Hematopoietic multipotent progenitor cell treated with erythropoietin and hydrocortisone succinate and interleukin-3 and kit ligand, for 17 days (in vitro differentiated cells): ENCODE measurements around the gene GTF2F2.
"Not testable (repeated sequence)": the region's sequence is repeated elsewhere in the genome, so short reads cannot be mapped to it uniquely, and the experiment has no call there.

Experiments used
- DNase-seq: peaks from one replicate; pipeline ENCODE4 v3.0.0-alpha.2; 2015; ENCODE audit warnings: low spot score

Gene GTF2F2

DNA sequence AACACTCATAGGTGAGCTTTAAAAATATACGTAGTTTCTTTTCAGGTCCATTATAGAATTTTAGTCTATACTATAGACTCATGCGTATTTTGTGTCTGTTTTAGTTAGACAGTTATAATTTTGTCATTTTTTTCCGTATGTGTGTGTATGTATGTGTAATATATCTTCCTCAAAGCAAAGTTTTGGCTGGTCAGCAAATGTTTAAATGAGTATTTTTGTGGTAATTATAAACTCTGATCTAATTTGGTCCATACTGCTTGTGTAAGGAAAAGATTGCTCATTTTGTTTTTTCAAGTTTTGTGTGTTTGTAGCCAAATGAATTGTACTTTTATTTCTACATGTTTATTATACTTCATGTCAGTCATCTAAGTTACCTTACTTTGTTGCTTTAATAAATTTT lies 60.0 kb downstream of the GTF2F2 start:
- no peak for DNase-seq

DNA sequence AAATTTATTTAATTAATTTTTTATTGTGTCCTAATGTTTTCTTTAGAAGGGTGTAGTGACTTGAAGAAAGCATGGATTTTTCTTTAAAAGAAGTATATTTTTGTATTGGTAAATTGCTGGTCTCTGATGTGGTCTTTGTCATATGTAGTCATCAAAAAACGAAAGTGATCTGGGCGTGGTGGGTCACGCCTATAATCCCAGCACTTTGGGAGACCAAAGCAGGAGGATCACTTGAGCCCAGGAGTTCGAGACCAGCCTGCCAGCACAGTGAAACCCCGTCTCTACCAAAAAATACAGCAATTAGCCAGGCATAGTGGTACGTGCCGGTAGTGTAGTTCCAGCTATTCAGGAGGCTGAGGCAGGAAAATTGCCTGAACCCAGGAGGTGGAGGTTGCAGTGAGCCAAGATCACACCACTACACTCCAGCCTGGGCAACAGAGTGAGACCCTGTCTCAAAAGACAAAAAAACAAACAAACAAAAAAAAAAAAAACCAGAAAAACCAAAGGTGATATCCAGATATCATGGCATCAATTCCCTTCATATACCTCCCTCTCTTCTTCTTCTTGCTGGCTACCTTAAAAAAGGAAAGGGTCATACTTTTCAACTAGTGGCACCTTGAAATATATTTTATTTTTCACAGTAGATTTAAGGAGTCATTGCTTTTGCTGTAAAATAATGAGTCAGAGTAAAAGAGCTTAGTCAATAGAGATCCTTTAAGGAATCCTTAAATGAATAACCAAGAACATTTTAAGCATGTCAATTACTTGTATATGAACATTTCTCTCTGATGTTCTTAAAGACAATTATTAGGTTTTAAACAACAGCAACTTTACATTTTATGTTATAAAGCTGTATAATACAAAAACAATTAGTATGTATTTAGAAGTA lies 60.6 kb downstream of the GTF2F2 start:
- no peak for DNase-seq

DNA sequence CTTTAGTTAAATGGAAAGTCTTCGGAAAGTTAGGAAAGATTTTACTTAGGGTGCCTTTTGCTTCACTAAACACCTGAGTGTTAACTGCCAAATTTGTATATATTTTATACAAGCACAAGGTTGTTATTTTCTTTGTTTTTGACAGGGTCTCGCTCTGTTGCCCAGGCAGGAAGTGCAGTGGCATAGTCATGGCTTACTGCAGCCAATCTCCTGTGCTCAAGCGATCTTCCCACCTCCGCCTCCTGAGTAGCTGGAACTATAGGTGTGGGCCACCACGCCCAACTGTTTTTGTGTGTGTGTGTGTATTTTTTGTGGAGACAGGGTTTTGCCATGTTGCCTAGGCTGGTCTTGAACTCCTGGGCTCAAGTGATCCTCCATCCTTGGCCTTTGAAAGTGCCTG lies 64.4 kb downstream of the GTF2F2 start:
- DNase-seq: no peak

DNA sequence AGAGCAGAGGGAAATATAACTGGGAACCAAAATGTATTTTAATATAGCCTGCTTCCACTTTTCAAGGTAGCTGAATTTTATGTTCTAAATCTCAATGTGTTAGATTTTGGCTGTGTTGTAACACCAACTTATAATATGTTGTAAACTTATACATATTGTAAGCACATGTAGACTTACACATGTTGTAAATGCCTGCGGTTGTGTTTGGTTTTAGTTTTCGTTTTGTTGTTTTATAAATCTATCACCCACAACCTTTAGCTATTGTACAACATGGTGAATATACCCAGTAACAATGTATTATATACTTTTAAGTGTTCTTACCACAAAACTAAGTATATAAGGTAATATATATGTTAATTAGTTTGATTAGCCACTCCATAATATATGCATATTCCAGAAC lies 65.0 kb downstream of the GTF2F2 start:
- DNase-seq: no peak

DNA sequence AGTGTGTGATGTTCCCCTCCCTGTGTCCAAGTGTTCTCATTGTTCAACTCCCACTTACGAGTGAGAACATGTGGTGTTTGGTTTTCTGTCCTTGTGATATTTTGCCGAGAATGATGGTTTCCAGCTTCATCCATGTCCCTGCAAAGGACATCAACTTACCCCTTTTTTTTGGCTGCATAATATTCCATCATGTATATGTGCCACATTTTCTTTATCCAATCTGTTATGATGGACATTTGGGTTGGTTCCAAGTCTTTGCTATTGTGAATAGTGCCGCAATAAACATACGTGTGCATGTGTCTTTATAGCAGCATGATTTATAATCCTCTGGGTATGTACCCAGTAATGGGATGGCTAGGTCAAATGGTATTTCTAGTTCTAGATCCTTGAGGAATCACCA lies 68.8 kb downstream of the GTF2F2 start:
- not testable (repeated sequence) for DNase-seq

DNA sequence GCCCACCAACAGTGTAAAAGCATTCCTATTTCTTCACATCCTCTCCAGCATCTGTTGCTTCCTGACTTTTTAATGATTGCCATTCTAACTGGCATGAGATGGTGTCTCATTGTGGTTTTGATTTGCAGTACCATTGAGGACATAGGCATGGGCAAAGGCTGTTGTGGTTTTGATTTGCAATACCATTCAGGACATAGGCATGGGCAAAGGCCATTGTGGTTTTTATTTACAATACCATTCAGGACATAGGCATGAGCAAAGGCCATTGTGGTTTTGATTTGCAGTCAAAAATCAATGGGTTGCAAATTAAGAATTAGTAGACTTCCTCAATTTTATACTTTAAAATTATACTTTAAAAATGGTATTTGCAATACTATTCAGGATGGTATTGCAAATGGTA lies 69.2 kb downstream of the GTF2F2 start:
- not testable (repeated sequence) for DNase-seq

DNA sequence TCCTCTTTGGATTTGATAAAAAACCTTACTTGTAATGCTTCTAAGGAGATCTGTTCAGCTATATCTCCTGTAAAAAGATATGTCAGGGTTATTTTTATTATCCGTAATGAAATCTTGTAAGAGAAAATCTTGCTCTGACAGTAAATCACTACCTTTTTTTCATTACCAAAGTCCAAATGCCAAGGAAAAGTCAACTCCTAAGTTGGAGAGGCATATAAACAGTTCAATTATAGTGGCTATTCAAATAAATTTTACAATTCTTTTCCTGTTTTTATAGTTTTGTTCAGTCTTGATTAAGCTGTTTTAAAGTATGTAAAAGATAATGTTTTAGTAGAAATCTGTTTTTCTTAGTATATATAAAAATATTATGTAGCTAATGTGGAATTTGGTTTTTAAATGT lies 71.6 kb downstream of the GTF2F2 start:
- DNase-seq: no peak

DNA sequence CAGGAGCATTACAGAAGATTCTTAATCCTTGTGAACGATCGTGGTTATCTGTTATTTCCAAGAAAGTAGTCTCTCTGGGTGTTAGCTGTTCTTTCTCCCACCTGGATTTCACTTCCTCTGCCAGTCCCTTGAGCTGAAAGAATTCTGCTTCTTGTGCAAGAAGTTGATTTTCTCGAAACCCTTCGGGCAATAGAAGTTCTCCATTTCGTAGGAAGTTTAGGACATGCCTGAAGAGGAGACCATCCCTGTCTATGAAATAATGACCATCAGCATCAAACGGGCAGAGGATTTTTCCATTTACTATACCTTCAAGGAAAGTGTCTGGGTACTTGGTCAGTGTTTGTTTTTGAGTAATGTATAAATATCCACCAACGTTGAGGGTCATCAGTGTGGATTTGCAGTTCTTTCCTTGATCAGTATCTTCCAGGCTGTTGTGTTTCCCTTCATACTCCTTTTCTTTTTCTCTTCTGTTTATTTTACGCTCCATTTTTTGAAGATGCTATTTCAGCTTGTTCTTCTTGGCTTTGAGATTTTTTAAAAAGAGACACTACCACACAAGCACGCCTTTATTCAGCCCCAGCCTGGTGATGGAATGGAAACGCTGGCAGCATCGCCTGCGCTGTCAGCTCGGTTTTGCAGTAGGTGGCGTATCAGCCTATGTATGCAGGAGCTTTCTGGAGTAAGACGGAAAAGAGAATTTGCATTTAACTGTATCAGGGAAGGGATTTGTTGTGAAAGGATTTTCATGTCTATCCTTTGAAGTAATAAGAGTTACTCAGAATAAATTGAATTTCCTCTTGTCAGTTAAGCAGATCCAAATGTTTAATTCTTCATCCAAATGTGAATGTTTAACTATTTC lies 74.0 kb downstream of the GTF2F2 start:
- no peak for DNase-seq

DNA sequence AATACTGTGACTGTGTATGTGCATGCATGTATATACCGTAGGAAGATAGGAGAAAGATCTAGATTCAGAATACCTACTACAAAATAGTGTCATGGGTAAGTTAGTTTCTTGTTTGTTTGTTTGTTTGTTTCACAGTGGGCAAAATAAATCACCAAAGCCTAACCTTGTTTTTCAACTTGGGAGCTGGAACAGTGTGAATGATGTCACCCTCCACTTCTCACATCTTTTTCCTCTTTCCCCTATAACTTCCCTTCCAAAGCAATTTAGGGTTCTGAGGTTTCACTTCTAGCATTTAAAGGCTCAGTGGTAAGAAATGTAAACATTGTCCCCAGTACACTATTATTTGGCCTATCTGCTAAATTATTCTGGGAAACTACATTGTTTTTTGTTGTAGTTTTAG lies 75.1 kb downstream of the GTF2F2 start:
- DNase-seq: no peak

DNA sequence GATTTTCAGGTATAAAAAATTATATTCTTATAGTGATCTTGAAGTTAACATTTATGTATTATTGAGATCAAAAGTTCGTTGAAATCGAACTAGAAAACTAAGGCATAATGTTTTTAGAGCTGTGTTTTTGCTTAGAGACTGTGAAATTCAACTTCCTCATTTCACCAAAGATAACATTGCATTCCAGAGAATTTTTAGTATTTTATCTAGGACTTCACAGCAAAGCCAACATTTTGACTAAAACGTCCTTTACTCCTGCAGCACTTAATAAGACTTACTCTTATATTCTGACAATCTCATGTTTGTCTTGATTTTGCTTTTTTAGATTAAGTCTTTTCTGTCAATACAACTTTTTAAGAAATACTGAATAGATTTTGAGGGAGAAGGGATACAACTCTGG lies 75.8 kb downstream of the GTF2F2 start:
- DNase-seq: no peak

DNA sequence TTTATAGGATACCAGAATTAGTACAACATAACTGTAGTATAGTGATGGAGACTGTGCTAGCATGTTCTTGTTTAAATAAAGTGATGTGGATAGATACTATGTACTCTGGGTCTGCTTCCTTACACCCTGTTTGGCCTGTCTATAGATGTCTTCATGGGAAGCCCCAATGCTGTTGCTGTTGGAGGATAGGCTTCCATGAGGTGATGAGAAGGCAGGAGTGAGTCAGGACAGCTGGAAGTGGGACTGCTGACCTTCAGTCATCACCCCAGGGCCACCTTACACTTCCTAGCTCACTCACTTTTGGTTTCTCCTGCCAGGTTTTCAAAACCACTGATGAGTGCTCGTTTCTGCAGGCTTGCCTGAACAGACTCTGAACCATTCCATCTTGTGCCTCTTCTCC lies 76.3 kb downstream of the GTF2F2 start:
- DNase-seq: no peak

DNA sequence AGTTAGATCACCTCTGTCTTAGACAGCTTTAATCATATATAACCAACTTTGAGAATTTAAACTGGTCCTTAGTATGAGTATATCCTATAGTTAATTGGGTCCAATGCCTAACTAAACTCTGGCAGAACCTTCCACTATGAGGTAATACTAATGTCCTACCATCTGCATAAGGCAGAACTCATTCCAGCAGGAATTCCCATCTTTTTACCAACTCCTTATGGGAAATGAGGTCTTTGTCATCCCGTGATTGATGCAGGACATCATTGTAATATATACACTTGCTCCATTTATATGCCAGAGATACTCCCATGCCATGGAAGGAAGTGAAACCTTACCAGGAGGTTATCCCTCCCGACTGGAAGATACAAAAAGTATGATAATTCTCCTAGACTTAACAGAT lies 77.7 kb downstream of the GTF2F2 start:
- DNase-seq: no peak

DNA sequence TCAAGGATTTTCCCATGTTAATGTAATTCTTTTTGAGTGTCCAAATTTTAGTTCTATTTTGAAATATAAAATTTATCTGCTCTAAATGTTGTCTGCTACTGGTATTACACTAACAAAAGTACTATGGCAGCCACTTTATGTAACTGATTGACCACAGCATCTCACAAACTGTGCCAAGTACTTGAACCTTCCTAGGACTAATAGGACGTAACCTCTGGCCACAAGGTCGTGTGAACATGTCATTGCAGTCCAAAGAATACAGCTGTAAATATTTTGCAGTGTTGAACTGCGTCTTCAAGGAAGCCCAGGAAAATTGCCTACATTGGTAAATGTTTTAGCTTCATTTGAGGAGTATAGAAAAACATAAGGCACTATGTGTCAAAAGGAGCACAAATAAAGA lies 78.6 kb downstream of the GTF2F2 start:
- no peak for DNase-seq

DNA sequence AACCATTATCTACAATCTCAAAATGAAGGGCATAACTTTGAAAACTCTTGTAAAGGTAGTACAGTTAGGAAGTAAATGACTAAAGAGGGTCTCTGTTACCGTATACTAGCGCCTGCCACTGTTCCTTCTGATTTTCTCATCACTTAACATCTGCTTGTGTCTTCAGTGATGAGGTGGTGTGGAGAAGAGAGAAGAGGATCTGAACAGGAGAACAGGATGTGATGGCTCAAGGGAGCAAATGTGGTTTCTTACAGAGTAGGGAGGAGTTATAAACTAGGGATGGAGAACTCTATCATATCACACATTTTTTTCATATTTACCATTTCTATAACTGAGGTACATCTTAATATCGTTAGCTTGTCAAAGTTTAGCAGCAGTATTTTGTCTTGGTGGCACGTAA lies 79.4 kb downstream of the GTF2F2 start:
- DNase-seq: no peak

DNA sequence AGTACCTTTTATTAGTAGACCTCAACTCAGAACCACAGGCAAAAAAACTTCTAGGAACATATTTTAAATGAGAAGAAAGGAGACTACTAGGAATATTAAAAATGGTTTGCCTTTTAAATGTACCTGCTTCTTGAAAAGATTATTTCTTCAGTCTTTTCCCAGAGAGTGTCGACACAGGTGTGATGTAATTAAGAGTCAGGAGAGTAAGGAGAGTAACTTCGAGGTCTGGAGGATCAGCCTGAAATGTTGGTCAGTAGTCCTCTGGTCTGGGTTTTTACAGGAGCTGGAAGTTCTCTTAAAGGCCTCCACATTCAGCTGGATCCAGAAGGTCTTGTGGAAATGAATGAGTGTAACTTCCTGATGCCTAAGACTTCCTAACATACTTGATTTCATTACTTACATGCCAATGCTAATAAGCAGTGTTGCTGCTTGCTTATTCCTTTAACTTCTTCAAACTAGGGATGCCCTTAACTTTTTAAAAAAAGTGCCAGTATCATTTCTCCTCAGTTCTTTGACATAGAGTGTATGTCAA lies 80.5 kb downstream of the GTF2F2 start, which contains the start of gene KCTD4:
Gene KCTD4 (minus strand): TSS at position 345 of the 532 bp plus-strand sequence. CDS start 6,478 bp downstream, outside the sequence.
- no peak for DNase-seq

DNA sequence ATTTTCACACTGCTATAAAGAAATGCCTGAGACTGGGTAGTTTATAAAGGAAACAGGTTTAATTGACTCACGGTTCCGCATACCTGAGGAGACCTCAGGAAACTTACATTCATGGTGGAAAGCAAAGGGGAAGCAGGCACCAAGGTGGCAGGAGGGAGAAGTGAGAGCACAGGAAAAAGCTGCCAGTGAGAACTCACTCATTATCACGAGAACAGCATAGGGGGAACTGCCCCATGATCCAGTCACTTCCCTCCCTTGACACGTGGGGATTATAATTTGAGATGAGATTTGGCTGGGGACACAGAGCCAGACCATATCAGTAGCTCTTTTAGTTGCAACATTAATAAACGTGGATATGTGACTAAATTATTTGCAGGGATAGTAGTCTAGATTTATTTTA lies 84.8 kb downstream of the GTF2F2 start:
- no peak for DNase-seq

DNA sequence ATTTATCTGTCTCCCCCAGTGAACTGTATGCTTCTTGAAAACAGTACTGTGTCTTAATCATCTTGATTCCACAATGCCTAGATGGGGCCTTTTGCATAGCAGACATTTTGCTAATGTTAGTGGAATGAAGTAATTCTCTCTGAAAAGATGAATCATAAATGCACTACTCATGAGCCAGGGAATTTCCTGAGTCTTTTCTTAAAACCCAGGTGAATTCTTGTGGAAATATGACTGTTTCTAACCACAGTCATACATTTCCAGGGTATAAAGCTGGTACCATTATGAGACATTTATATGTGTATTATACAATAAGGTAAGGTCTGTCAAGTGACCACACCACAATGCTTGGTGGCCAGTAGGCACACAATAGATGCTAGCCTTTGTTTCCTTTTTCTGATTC lies 86.0 kb downstream of the GTF2F2 start:
- no peak for DNase-seq

DNA sequence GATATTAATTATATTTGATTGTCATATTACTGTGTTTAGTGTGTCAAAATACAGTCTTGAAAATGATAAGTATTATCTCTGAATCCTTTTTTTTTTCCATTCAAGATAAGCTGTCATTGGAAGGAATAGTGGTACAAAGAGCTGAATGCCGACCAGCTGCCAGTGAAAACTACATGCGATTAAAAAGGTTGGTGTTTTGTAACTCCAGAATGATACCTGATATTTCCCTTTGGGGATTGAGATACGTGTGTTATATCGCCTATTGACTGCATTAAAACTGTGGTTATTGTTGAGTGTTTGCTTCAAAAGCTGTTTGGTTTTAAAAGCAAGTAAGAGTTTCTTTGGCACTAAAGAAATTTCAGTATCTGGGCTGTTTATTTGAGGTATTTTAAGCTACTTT lies 87.0 kb downstream of the GTF2F2 start:
- DNase-seq: no peak

DNA sequence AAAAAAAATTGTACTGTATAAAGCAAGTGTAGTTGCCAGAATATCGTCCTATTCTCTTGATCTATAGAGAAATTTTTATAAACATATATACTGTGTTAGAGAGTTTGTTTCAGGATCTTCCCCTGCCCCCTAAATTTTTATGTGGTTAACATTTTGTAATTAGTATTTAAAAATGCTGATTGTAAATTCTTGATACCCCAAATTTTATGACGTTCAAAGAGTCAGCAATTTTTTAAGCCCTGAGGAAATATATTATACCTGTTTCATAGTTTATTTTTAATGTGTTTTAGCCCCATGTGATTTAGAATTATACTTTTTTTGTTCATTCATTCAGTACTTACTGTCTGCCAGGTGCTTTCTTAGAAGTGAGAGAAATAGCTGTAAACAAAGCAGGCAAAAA lies 87.8 kb downstream of the GTF2F2 start:
- DNase-seq: no peak

DNA sequence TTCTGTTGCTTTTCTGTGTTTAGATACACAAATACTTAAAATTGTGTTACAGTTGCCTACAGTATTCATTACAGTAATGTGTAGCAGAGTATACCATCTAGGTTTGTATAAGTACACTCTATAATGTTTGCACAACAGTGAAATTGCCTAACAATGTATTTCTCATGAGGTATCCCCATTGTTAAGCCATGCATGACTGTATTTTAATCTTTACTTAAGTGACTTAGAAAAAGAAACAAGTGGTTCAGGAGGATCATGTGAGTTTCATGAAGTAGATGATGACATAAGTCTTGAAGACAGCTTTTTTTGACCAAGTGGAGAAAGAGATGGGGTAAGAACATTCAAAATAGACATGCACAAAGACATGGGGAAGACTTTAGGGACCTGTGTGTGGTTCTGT lies 88.9 kb downstream of the GTF2F2 start:
- no peak for DNase-seq

DNA sequence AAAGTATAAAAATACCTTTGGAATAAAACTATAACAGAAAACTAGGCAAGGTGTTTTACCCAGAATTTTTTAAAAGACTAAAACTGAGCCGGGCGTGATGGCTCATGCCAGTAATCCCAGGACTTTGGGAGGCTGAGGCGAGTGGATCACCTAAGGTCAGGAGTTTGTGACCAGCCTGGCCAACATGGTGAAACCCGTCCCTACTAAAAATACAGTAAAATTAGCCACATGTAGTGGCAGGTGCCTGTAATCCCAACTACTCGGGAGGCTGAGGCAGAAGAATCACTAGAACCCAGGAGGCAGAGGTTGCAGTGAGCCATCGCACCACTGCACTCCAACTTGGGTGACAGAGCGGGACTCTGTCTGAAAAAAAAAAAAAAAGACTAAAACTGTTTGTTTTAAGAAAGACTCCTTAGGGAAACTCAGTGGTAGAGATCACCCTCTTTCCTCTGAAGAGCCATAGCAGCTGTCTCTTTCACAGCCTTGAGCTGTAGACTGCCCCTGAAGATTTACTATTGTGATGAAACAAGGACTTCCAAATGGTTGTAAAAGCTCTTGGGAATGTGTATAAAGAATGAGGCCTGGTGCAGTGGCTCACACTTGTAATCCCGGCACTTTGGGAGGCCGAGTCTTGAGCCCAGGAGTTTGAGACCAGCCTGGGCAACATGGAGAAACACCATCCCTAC lies 95.2 kb downstream of the GTF2F2 start:
- DNase-seq: no peak

DNA sequence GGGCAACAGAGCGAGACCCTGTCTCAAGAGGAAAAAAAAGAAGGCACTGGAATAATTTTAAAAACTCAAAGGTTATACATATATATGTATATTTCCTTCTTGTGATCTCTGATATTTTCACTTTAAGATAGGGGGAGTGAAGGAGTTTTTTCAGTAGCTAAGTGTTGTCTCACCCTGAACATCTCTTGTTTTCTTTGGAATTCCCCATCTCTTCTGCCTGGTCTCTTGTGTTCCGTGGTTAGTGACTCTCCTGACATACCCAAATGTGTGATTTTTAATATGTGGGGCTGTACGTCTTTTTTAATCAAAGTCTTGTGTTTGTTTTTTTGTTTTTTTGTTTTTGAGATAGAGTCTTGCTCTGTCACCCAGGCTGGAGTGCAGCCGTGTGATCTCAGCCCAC lies 95.9 kb downstream of the GTF2F2 start:
- DNase-seq: no peak
